ENCODE data around the gene NTM. TPM values are rescaled to one million over a fixed set of nuclear protein-coding genes. Genes with fewer than 3 reads are reported as not detected.

NTM gene
- total RNA-seq, 6 donors from 2014 or later = 4.1 to 151 (median 115) TPM

GRCh38 chr11:131965504-131965903 lies 595.1 kb downstream of the NTM start:
- ATAC-seq (ENCODE audit: low FRiP score in 2 of 2) (no peak), DNase-seq (no peak)
- H3K36me3 ChIP-seq = no peaks in the 10 kb centered on the region
- H3K27me3 ChIP-seq = no peaks in the 10 kb centered on the region
- H3K9me3 ChIP-seq = no peaks in the 10 kb centered on the region
- no peaks in the 10 kb centered on the region for H3K4me1 ChIP-seq
- no peak for TF ChIP-seq CTCF (IDR thresholded peaks at IDR 0.05)
- no peak for TF ChIP-seq POLR2A (IDR thresholded peaks at IDR 0.05)
- TF ChIP-seq POLR2AphosphoS5 (IDR thresholded peaks at IDR 0.05) = no peak
- TF ChIP-seq EP300 (IDR thresholded peaks at IDR 0.05) = no peak
- H3K4me3 ChIP-seq = no peak overlapping the region
- H3K27ac ChIP-seq = no peak overlapping the region
- 58 to 61% methylated on average over 3 of the region's 3 CpGs for WGBS, 2 donors

GRCh38 chr11:131966667-131967066 lies 596.3 kb downstream of the NTM start:
- TF ChIP-seq CTCF (IDR thresholded peaks at IDR 0.05) = no peak
- TF ChIP-seq POLR2A (IDR thresholded peaks at IDR 0.05) = no peak
- TF ChIP-seq POLR2AphosphoS5 (IDR thresholded peaks at IDR 0.05) = no peak
- TF ChIP-seq EP300 (IDR thresholded peaks at IDR 0.05) = no peak
- no peaks in the 10 kb centered on the region for H3K27me3 ChIP-seq
- no peaks in the 10 kb centered on the region for H3K4me1 ChIP-seq
- DNase-seq (no peak), ATAC-seq (ENCODE audit: low FRiP score in 2 of 2) (no peak)
- H3K4me3 ChIP-seq = no peak overlapping the region
- 77 to 80% methylated on average over 2 of the region's 2 CpGs for WGBS, 2 donors
- H3K9me3 ChIP-seq = no peaks in the 10 kb centered on the region
- H3K27ac ChIP-seq = no peak overlapping the region
- no peaks in the 10 kb centered on the region for H3K36me3 ChIP-seq

GRCh38 chr11:131969261-131969660 lies 598.8 kb downstream of the NTM start:
- H3K9me3 ChIP-seq = no peaks in the 10 kb centered on the region
- ATAC-seq (ENCODE audit: low FRiP score in 2 of 2) (no peak), DNase-seq (no peak)
- H3K4me3 ChIP-seq = no peak overlapping the region
- no peaks in the 10 kb centered on the region for H3K4me1 ChIP-seq
- no peaks in the 10 kb centered on the region for H3K36me3 ChIP-seq
- no peak for TF ChIP-seq CTCF (IDR thresholded peaks at IDR 0.05)
- TF ChIP-seq POLR2A (IDR thresholded peaks at IDR 0.05) = no peak
- no peak for TF ChIP-seq POLR2AphosphoS5 (IDR thresholded peaks at IDR 0.05)
- no peak for TF ChIP-seq EP300 (IDR thresholded peaks at IDR 0.05)
- H3K27ac ChIP-seq = no peak overlapping the region
- 80 to 88% methylated on average over 2 of the region's 2 CpGs for WGBS, 2 donors
- no peaks in the 10 kb centered on the region for H3K27me3 ChIP-seq

GRCh38 chr11:131973061-131973460 lies 602.6 kb downstream of the NTM start:
- WGBS, 2 donors = 96% methylated on average over 2 of the region's 2 CpGs

GRCh38 chr11:131975619-131976018 lies 605.2 kb downstream of the NTM start:
- H3K27ac ChIP-seq = no peak overlapping the region
- TF ChIP-seq EP300 (IDR thresholded peaks at IDR 0.05) (no peak), POLR2AphosphoS5 (IDR thresholded peaks at IDR 0.05) (no peak), POLR2A (IDR thresholded peaks at IDR 0.05) (no peak), CTCF (IDR thresholded peaks at IDR 0.05) (no peak)
- WGBS, 2 donors = 51 to 62% methylated on average over 5 of the region's 5 CpGs
- H3K4me3 ChIP-seq = no peak overlapping the region
- DNase-seq (no peak), ATAC-seq (ENCODE audit: low FRiP score in 2 of 2) (no peak)
- no peaks in the 10 kb centered on the region for H3K36me3 ChIP-seq
- H3K9me3 ChIP-seq = no peaks in the 10 kb centered on the region
- no peaks in the 10 kb centered on the region for H3K27me3 ChIP-seq
- H3K4me1 ChIP-seq = no peaks in the 10 kb centered on the region

More at GRCh38 chr11:131973061-131973460, 602.6 kb downstream of the NTM start:
- H3K4me1 ChIP-seq = no peaks in the 10 kb centered on the region
- DNase-seq = no peak
- no peak overlapping the region for H3K27ac ChIP-seq
- no peak for ATAC-seq (ENCODE audit: low FRiP score in 2 of 2)
- H3K9me3 ChIP-seq = no peaks in the 10 kb centered on the region
- H3K36me3 ChIP-seq = no peaks in the 10 kb centered on the region
- no peak overlapping the region for H3K4me3 ChIP-seq
- TF ChIP-seq POLR2AphosphoS5 (IDR thresholded peaks at IDR 0.05) = no peak
- no peak for TF ChIP-seq POLR2A (IDR thresholded peaks at IDR 0.05)
- no peak for TF ChIP-seq EP300 (IDR thresholded peaks at IDR 0.05)
- no peaks in the 10 kb centered on the region for H3K27me3 ChIP-seq
